ENCODE measurements around the gene KHK.

GRCh38 chr2:27085062-27085672, 1.4 kb upstream of the KHK start:
- no peak for TF ChIP-seq POLR2A (IDR thresholded peaks at IDR 0.05; ENCODE audit: low read length)
- TF ChIP-seq GATA1 (IDR thresholded peaks at IDR 0.05; ENCODE audit: low read depth, low read length) = no peak

Data from erythroblast (primary cell).